NCI-H1105 (cell line): Measurements from ENCODE around the gene NCDN.

Experiments
- DNase-seq: peaks from one replicate; lab custom pipeline; 2025; lab: John Stamatoyannopoulos, UW

NCDN gene

GRCh38 chr1:35590476-35591040, 33.0 kb downstream of the NCDN start:
- DNase-seq = no peak

- DNase-seq = no peak
Measured at GRCh38 chr1:35591211-35591610, 33.6 kb downstream of the NCDN start.

- DNase-seq = no peak
Measured at GRCh38 chr1:35592991-35593769, 35.6 kb downstream of the NCDN start.

GRCh38 chr1:35594005-35594760, 36.6 kb downstream of the NCDN start:
- no peak for DNase-seq

- no peak for DNase-seq
Measured at GRCh38 chr1:35595684-35596083, 38.1 kb downstream of the NCDN start.

- no peak for DNase-seq
Measured at GRCh38 chr1:35597870-35598269, 40.3 kb downstream of the NCDN start.

- DNase-seq = no peak
Measured at GRCh38 chr1:35598895-35599294, 41.3 kb downstream of the NCDN start.

GRCh38 chr1:35599411-35599810, 41.8 kb downstream of the NCDN start:
- no peak for DNase-seq

GRCh38 chr1:35600593-35600992, 43.0 kb downstream of the NCDN start:
- no peak for DNase-seq

GRCh38 chr1:35603468-35603867, 45.9 kb downstream of the NCDN start:
- no peak for DNase-seq

- no peak for DNase-seq
Measured at GRCh38 chr1:35603941-35604340, 46.3 kb downstream of the NCDN start.

GRCh38 chr1:35605071-35605866, 47.7 kb downstream of the NCDN start:
- no peak for DNase-seq

- DNase-seq = no peak
Measured at GRCh38 chr1:35605867-35606182, 48.2 kb downstream of the NCDN start.

GRCh38 chr1:35611655-35612054, 54.1 kb downstream of the NCDN start:
- DNase-seq = no peak

- DNase-seq = no peak
Measured at GRCh38 chr1:35615440-35615839, 57.8 kb downstream of the NCDN start.
